OCI-LY3 (cell line): ENCODE data around the gene SMPX.
A peak's percentile ranks its signal among the peaks of the same experiment; 100 is the strongest.

ENCODE experiments used
- H2AFZ ChIP-seq: fragments of 200-600, 300-600 bp; shearing (Covaris generic); 2 replicates; pipeline ENCODE4 v1.6.0; 2014; ENCODE audit warnings: antibody characterized with exemption, low read depth, low read length
- H3K27ac ChIP-seq: fragments of 200-600, 300-600 bp; sonication (generic); 2 replicates; pipeline ENCODE4 v1.5.1; 2014; ENCODE audit warnings: mild to moderate bottlenecking, low read length, moderate library complexity, mixed read lengths
- H3K27me3 ChIP-seq: fragments of 200-600, 300-600 bp; sonication (generic); 2 replicates; pipeline ENCODE4 v1.6.1; 2014; ENCODE audit warnings: low read depth, low read length, mixed read lengths
- H3K36me3 ChIP-seq: fragments of 200-600, 300-600 bp; sonication (generic); replicated peaks from 2 replicates; pipeline ENCODE3; 2014; ENCODE audit warnings: low read depth, low read length, mixed read lengths
- H3K4me1 ChIP-seq: fragments of 300-600, 200-600 bp; sonication (generic); 2 replicates; pipeline ENCODE4 v1.6.1; 2014; ENCODE audit warnings: low read length, mixed read lengths
- H3K4me2 ChIP-seq: fragments of 200-600, 300-600 bp; sonication (generic); 2 replicates; pipeline ENCODE4 v1.6.1; 2014; ENCODE audit warnings: low read length, mixed read lengths
- H3K4me3 ChIP-seq: fragments of 300-600, 200-600 bp; sonication (generic); 2 replicates; pipeline ENCODE4 v1.5.1; 2014; ENCODE audit warnings: antibody characterized with exemption, mild to moderate bottlenecking, low read length, moderate library complexity
- H3K79me2 ChIP-seq: fragments of 300-600, 200-600 bp; shearing (Covaris generic); 2 replicates; pipeline ENCODE4 v1.6.1; 2014; ENCODE audit warnings: mild to moderate bottlenecking, low read length, mixed read lengths
- H3K9ac ChIP-seq: fragments of 300-600, 200-600 bp; shearing (Covaris generic); 2 replicates; pipeline ENCODE4 v1.6.0; 2014; ENCODE audit warnings: mild to moderate bottlenecking, low read length, moderate library complexity
- H3K9me3 ChIP-seq: fragments of 200-600, 300-600 bp; shearing (Covaris generic); 2 replicates; pipeline ENCODE4 v1.6.1; 2014; ENCODE audit warnings: low read length, mixed read lengths; ENCODE audit not compliant: insufficient read depth
- H4K20me1 ChIP-seq: fragments of 200-600, 300-600 bp; sonication (generic); 2 replicates; pipeline ENCODE4 v1.6.1; 2016; ENCODE audit warnings: low read length, mixed read lengths; ENCODE audit not compliant: insufficient read depth
- EZH2phosphoT487 ChIP-seq: fragments of 200-600 bp; shearing (Covaris generic); IDR thresholded peaks from 2 replicates; pipeline ENCODE4 v1.6.1; 2018; ENCODE audit warnings: antibody characterized with exemption, mixed run types, low read depth
- TF ChIP-seq, protein P1 (sequence below): fragments of 200-600, 300-600 bp; sonication (generic); IDR thresholded peaks from 2 replicates; pipeline ENCODE4 v1.5.1; 2014; ENCODE audit warnings: antibody characterized with exemption, low read length, low read depth

SMPX gene

DNA sequence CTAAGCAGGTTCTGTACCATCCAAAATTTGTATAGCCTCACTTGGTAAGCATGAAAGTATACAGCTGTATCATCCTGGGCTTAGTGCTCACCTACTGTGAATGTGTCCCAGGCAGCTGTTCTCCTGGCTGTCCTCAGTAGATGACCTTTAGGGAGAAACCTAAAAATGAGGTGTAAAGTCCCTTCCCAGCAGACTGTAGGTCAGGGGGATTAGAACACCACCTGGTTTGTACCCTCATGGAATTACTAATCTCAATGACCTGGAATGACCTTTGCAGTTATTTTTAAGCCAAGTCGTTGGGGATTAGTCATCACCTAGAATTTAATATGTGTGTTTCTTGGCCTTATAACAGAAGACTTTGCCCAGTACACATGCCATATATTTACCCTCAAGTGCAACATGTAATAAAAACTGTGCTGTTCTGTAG lies 42.4 kb upstream of the SMPX start:
- no peak overlapping the region for H3K27ac ChIP-seq
- H3K9ac ChIP-seq, result no peak overlapping the region
- TF ChIP-seq, protein P1, sequence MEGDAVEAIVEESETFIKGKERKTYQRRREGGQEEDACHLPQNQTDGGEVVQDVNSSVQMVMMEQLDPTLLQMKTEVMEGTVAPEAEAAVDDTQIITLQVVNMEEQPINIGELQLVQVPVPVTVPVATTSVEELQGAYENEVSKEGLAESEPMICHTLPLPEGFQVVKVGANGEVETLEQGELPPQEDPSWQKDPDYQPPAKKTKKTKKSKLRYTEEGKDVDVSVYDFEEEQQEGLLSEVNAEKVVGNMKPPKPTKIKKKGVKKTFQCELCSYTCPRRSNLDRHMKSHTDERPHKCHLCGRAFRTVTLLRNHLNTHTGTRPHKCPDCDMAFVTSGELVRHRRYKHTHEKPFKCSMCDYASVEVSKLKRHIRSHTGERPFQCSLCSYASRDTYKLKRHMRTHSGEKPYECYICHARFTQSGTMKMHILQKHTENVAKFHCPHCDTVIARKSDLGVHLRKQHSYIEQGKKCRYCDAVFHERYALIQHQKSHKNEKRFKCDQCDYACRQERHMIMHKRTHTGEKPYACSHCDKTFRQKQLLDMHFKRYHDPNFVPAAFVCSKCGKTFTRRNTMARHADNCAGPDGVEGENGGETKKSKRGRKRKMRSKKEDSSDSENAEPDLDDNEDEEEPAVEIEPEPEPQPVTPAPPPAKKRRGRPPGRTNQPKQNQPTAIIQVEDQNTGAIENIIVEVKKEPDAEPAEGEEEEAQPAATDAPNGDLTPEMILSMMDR, result no peak
- TF ChIP-seq EZH2phosphoT487, result no peak
- no peaks in the 10 kb centered on the region for H3K9me3 ChIP-seq
- peak overlapping the region; percentile 69 for H3K4me2 ChIP-seq
- H3K79me2 ChIP-seq, result no peaks in the 10 kb centered on the region
- H3K27me3 ChIP-seq, result no peaks in the 10 kb centered on the region
- H2AFZ ChIP-seq, result no peak overlapping the region
- H3K4me3 ChIP-seq, result no peak overlapping the region
- H3K4me1 ChIP-seq, result peaks cover 35% of the 10 kb centered on the region
- no peaks in the 10 kb centered on the region for H4K20me1 ChIP-seq
- no peaks in the 10 kb centered on the region for H3K36me3 ChIP-seq

DNA sequence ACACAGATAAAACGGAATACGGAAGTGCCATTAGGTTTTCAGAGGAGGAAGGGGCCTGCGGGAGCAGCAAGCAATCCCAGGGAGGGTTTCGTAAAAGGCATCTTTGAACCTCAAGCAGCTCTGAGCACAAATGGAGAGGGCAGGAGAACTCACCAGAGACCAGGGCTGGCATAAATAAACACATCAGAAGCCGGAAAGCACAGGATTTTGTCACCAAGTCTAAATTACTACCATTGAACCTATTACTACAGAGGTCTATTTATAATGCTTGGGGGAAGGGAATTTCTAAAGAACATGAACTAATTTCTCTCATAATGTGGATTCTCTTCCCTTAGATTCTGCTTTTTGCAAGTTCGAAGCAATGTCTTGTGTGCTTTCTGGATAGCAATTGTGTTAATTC lies 41.9 kb upstream of the SMPX start:
- TF ChIP-seq, protein P1, result no peak
- TF ChIP-seq EZH2phosphoT487, result no peak

DNA sequence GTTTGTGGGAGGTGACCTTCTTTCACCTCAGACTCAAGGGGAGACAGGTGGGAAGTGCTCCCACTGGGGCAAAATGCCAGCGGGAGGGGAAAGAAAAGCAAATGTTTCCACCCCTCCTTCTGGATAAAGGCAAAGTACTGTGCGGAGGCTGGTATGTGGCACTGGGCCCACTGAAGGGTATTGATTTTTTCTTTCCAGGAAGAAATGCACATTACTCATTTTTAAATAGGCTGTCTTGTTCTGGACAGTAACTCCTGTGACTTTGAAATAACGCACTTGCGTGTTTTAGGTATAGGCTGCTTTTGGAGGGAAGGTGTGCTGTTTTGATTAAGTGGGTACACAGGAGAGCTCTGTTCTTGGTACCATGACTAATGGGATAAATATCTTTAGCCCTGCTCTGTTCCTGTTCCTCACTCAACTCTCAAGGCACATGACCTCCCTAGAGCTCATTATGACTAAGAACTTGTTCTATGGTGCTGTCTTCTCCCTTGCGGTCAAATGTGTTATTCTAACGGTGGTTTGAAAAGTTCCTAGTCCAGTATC lies 40.8 kb upstream of the SMPX start:
- H3K79me2 ChIP-seq, result no peaks in the 10 kb centered on the region
- H3K36me3 ChIP-seq, result no peaks in the 10 kb centered on the region
- no peak overlapping the region for H3K27ac ChIP-seq
- H3K4me2 ChIP-seq, result peak overlapping the region; percentile 69
- peak overlapping the region; percentile 43 for H3K4me3 ChIP-seq
- H3K9ac ChIP-seq, result no peak overlapping the region
- TF ChIP-seq EZH2phosphoT487, result no peak
- TF ChIP-seq, protein P1, result no peak
- H3K9me3 ChIP-seq, result no peaks in the 10 kb centered on the region
- no peaks in the 10 kb centered on the region for H3K27me3 ChIP-seq
- H2AFZ ChIP-seq, result no peak overlapping the region
- H3K4me1 ChIP-seq, result peaks cover 35% of the 10 kb centered on the region
- H4K20me1 ChIP-seq, result no peaks in the 10 kb centered on the region

More for the DNA sequence above, 41.9 kb upstream of the SMPX start:
- Histone ChIP-seq H4K20me1 (no peaks in the 10 kb centered on the region), H3K27ac (no peak overlapping the region), H3K9ac (no peak overlapping the region), H2AFZ (peak overlapping the region; percentile 73), H3K4me3 (peak overlapping the region; percentile 43), H3K9me3 (no peaks in the 10 kb centered on the region), H3K36me3 (no peaks in the 10 kb centered on the region), H3K4me1 (peaks cover 35% of the 10 kb centered on the region), H3K4me2 (peak overlapping the region; percentile 69), H3K79me2 (no peaks in the 10 kb centered on the region), H3K27me3 (no peaks in the 10 kb centered on the region)

DNA sequence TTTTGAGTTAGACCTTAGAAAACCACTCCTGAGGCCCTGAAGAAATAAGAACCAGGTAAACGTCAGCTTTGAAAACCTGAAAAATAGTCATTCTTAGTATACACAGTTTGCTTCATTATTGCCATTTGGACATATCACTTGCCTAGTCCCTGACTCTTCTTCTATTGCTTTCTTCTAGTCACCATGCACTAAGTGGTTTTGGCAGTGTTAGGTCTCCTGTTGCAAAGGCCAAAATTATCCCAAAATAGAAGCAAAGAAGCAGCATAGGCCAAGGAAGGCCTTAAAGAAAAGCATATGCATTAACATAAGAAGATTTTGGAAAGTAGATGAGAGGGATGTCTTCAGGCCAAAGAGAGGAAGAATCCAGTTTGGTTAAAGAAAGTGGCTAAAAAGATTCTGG lies 24.1 kb upstream of the SMPX start:
- no peak overlapping the region for H3K9ac ChIP-seq
- no peaks in the 10 kb centered on the region for H3K27me3 ChIP-seq
- no peak overlapping the region for H3K4me3 ChIP-seq
- no peak overlapping the region for H3K27ac ChIP-seq
- H3K4me2 ChIP-seq, result no peak overlapping the region
- TF ChIP-seq, protein P1, result no peak
- no peak for TF ChIP-seq EZH2phosphoT487
- peaks cover 7% of the 10 kb centered on the region; the same call in 1 of the 2 replicates for H3K4me1 ChIP-seq
- H3K9me3 ChIP-seq, result no peaks in the 10 kb centered on the region
- H3K36me3 ChIP-seq, result no peaks in the 10 kb centered on the region
- no peaks in the 10 kb centered on the region for H4K20me1 ChIP-seq
- no peak overlapping the region for H2AFZ ChIP-seq
- no peaks in the 10 kb centered on the region for H3K79me2 ChIP-seq
